H1 (cell line): ENCODE results near the gene TSNAXIP1. TPM values are rescaled to one million over a fixed set of nuclear protein-coding genes. Genes with fewer than 3 reads are reported as not detected.

Source experiments
- CTCF ChIA-PET: fragments of 300-600 bp; sonication (Branson Sonifier 250); formaldehyde crosslinking; loops from one replicate; lab custom pipeline; 2021; ENCODE audit not compliant: partially characterized antibody; lab: Charles Lee
- POLR2A ChIA-PET: fragments of 300-600 bp; sonication (Branson Sonifier 250); formaldehyde crosslinking; loops from one replicate; lab custom pipeline; 2021; ENCODE audit warnings: inconsistent platforms; ENCODE audit not compliant: partially characterized antibody; lab: Charles Lee
- DNase-seq, 2 experiments: peaks; one replicate each; pipeline versions ENCODE4 v3.0.0 to v3.0.0-alpha.2; 2010 to 2022; ENCODE audit warnings: low spot score in 2 of 2, low read depth in 1 of 2, mixed read lengths in 1 of 2
- FAIRE-seq: peaks from 2 replicates; lab custom pipeline; 2011; peaks lifted over from hg19 to GRCh38; lab: Jason Lieb, UNC
- H2AFZ ChIP-seq: 2 replicates; pipeline ENCODE4 v1.8.1; 2012; ENCODE audit warnings: low read length, inconsistent platforms
- H2AK5ac ChIP-seq: 2 replicates; pipeline ENCODE4 v1.6.1; 2013; ENCODE audit warnings: low read depth, low read length
- H2BK120ac ChIP-seq: replicated peaks from 2 replicates; pipeline ENCODE3; 2013; ENCODE audit warnings: low read depth, low read length, inconsistent platforms
- H2BK12ac ChIP-seq: 2 replicates; pipeline ENCODE4 v1.6.1; 2013; ENCODE audit warnings: low read depth, low read length
- H2BK15ac ChIP-seq: 2 replicates; pipeline ENCODE4 v1.6.1; 2013; ENCODE audit warnings: low read length
- H2BK20ac ChIP-seq: 2 replicates; pipeline ENCODE4 v1.6.1; 2013; ENCODE audit warnings: low read length
- H2BK5ac ChIP-seq: 2 replicates; pipeline ENCODE4 v1.6.1; 2013; ENCODE audit warnings: low read depth, low read length
- H3K14ac ChIP-seq: 2 replicates; pipeline ENCODE4 v1.6.1; 2013; ENCODE audit warnings: inconsistent platforms; ENCODE audit not compliant: insufficient read length
- H3K18ac ChIP-seq: 2 replicates; pipeline ENCODE4 v1.6.1; 2013; ENCODE audit warnings: low read length; ENCODE audit errors: extremely low read depth
- H3K23ac ChIP-seq: 2 replicates; pipeline ENCODE4 v1.6.1; 2013; ENCODE audit warnings: inconsistent platforms; ENCODE audit not compliant: insufficient read length
- H3K23me2 ChIP-seq: 2 replicates; pipeline ENCODE4 v1.6.1; 2013; ENCODE audit warnings: low read depth, low read length
- H3K27ac ChIP-seq: 2 replicates; pipeline ENCODE4 v1.6.1; 2011; ENCODE audit warnings: low read depth, low read length, inconsistent platforms
- H3K27me3 ChIP-seq, 4 experiments: replicated peaks in 1 of 4; 1 replicate in 1 of 4; 2 replicates in 3 of 4; pipeline versions ENCODE4 v1.6.1 to v1.8.1; 2011 to 2013; ENCODE audit warnings: low read length in 3 of 4, mild to moderate bottlenecking in 3 of 4, inconsistent platforms in 2 of 4, mixed read lengths in 2 of 4, moderate library complexity in 1 of 4; ENCODE audit not compliant: control insufficient read depth in 3 of 4, insufficient read depth in 3 of 4; ENCODE audit errors: extremely low read depth in 1 of 4
- H3K36me3 ChIP-seq, 4 experiments: 2 replicates each; pipeline versions ENCODE4 v1.6.1 to v1.8.1; 2011 to 2013; ENCODE audit warnings: mild to moderate bottlenecking in 4 of 4, low read length in 3 of 4, moderate library complexity in 2 of 4, control low read depth in 1 of 4, inconsistent platforms in 1 of 4; ENCODE audit not compliant: insufficient read depth in 4 of 4, control insufficient read depth in 2 of 4
- H3K4ac ChIP-seq: replicated peaks from 2 replicates; pipeline ENCODE3; 2013; ENCODE audit warnings: low read length, low read depth, mixed read lengths, inconsistent platforms; ENCODE audit not compliant: insufficient read length
- H3K4me1 ChIP-seq, 4 experiments: replicated peaks in 1 of 4; 1 replicate in 1 of 4; 2 replicates in 3 of 4; pipeline versions ENCODE4 v1.6.1 to v1.8.1; 2011 to 2013; ENCODE audit warnings: low read length in 3 of 4, inconsistent platforms in 2 of 4, mixed read lengths in 1 of 4; ENCODE audit not compliant: insufficient read depth in 4 of 4, control insufficient read depth in 3 of 4
- H3K4me2 ChIP-seq, 2 experiments: 2 replicates each; pipeline versions ENCODE4 v1.6.1 to v1.8.1; 2011 to 2013; ENCODE audit warnings: low read depth in 2 of 2, low read length in 2 of 2, control low read depth in 1 of 2, inconsistent platforms in 1 of 2, mild to moderate bottlenecking in 1 of 2; ENCODE audit not compliant: insufficient read depth in 1 of 2
- H3K4me3 ChIP-seq, 4 experiments: fragments of 200-600, 300-600 bp in 1 of 4; sonication (generic), shearing (Covaris generic), sonication (Bioruptor Twin) in 1 of 4; 2 replicates each; pipeline versions ENCODE4 v1.5.1 to v1.8.1; 2011 to 2016; ENCODE audit warnings: low read length in 4 of 4, low read depth in 3 of 4, control low read depth in 2 of 4, inconsistent platforms in 2 of 4, mild to moderate bottlenecking in 2 of 4, mixed read lengths in 1 of 4, moderate library complexity in 1 of 4; ENCODE audit not compliant: insufficient read depth in 2 of 4; ENCODE audit errors: extremely low read depth in 1 of 4
- H3K56ac ChIP-seq: replicated peaks from 2 replicates; pipeline ENCODE3; 2013; ENCODE audit warnings: low read depth, mild to moderate bottlenecking, mixed read lengths, low read length, inconsistent platforms; ENCODE audit not compliant: insufficient read length
- H3K79me1 ChIP-seq: 2 replicates; pipeline ENCODE4 v1.6.1; 2013; ENCODE audit warnings: low read depth, low read length, control low read depth
- H3K79me2 ChIP-seq, 2 experiments: 2 replicates each; pipeline versions ENCODE4 v1.6.1 to v1.8.1; 2012 to 2013; ENCODE audit warnings: low read length in 2 of 2, mild to moderate bottlenecking in 2 of 2, inconsistent platforms in 1 of 2; ENCODE audit not compliant: insufficient read depth in 2 of 2, control insufficient read depth in 1 of 2
- H3K9ac ChIP-seq, 4 experiments: replicated peaks in 1 of 4; 1 replicate in 1 of 4; 2 replicates in 3 of 4; pipeline versions ENCODE4 v1.6.1 to v1.8.1; 2011 to 2013; ENCODE audit warnings: low read depth in 3 of 4, low read length in 3 of 4, control low read depth in 2 of 4, mild to moderate bottlenecking in 2 of 4, moderate library complexity in 2 of 4, inconsistent platforms in 1 of 4; ENCODE audit errors: extremely low read depth in 1 of 4
- H3K9me3 ChIP-seq, 2 experiments: 2 replicates each; pipeline versions ENCODE4 v1.6.1 to v1.8.1; 2012 to 2013; ENCODE audit warnings: mild to moderate bottlenecking in 2 of 2, moderate library complexity in 2 of 2, control low read depth in 1 of 2, inconsistent platforms in 1 of 2, low read depth in 1 of 2, low read length in 1 of 2, mixed read lengths in 1 of 2; ENCODE audit not compliant: insufficient read depth in 2 of 2
- H4K20me1 ChIP-seq, 2 experiments: replicated peaks in 1 of 2; 2 replicates each; pipeline versions ENCODE3 to v1.8.1; 2011 to 2013; ENCODE audit warnings: inconsistent platforms in 2 of 2, low read length in 2 of 2, mild to moderate bottlenecking in 1 of 2; ENCODE audit not compliant: insufficient read depth in 2 of 2, control insufficient read depth in 1 of 2
- H4K5ac ChIP-seq: 2 replicates; pipeline ENCODE4 v1.6.1; 2013; ENCODE audit warnings: low read length, low read depth, mixed read lengths, inconsistent platforms; ENCODE audit not compliant: insufficient read length
- H4K8ac ChIP-seq: 2 replicates; pipeline ENCODE4 v1.8.0; 2013; ENCODE audit warnings: mild to moderate bottlenecking, moderate library complexity, low read length, inconsistent platforms; ENCODE audit not compliant: insufficient read depth; ENCODE audit errors: extremely low read depth
- H4K91ac ChIP-seq: replicated peaks from 2 replicates; pipeline ENCODE3; 2013; ENCODE audit warnings: low read length, mixed read lengths, inconsistent platforms; ENCODE audit not compliant: insufficient read length
- ATF2 ChIP-seq: IDR thresholded peaks from 2 replicates; pipeline ENCODE4 v1.6.1; 2012; ENCODE audit warnings: low read length, inconsistent platforms
- CEBPB ChIP-seq: IDR thresholded peaks from 2 replicates; pipeline ENCODE4 v1.6.1; 2012; ENCODE audit warnings: low read depth, low read length
- GABPA ChIP-seq: IDR thresholded peaks from 2 replicates; pipeline ENCODE4 v1.6.1; 2011; ENCODE audit warnings: mild to moderate bottlenecking, low read length, moderate library complexity, borderline replicate concordance; ENCODE audit not compliant: insufficient read depth
- KDM5A ChIP-seq: fragments of 200-600 bp; IDR thresholded peaks from 2 replicates; pipeline ENCODE4 v1.7.1; 2012; ENCODE audit warnings: mild to moderate bottlenecking, low read length, inconsistent platforms, mixed read lengths
- RAD21 ChIP-seq, 2 experiments: IDR thresholded peaks in 1 of 2; conservative IDR thresholded peaks in 1 of 2; 2 replicates each; pipeline ENCODE4 v1.6.1; 2011; ENCODE audit warnings: low read depth in 2 of 2, low read length in 2 of 2, improper control_type of control experiment in 1 of 2, inconsistent platforms in 1 of 2, mild to moderate bottlenecking in 1 of 2, moderate library complexity in 1 of 2
- ZNF274 ChIP-seq: IDR thresholded peaks from 2 replicates; pipeline ENCODE4 v1.7.0; 2012; ENCODE audit warnings: low read length, borderline replicate concordance; ENCODE audit errors: extremely low read depth
- WGBS, 2 experiments: shearing (Covaris generic) in 1 of 2; methylation state at CpG; one replicate each; pipeline versions ENCODE4 v1.1.6 to v1.1.7; 2013 to 2015; ENCODE audit warnings: low lambda C conversion rate in 2 of 2, mixed read lengths in 2 of 2, inconsistent platforms in 1 of 2, low coverage in 1 of 2, missing lambda C conversion rate in 1 of 2; ENCODE audit not compliant: insufficient replicate concordance in 2 of 2, insufficient coverage in 1 of 2, insufficient read length in 1 of 2; ENCODE audit errors: extremely low coverage in 1 of 2, missing lambda C conversion rate in 1 of 2; 5-methylcytosine and 5-hydroxymethylcytosine counted together
- polyA plus RNA-seq, 7 experiments: library from polyadenylated mRNA; depleted of rRNA in 3 of 7; stranded (reverse) in 5 of 7; unstranded in 2 of 7; fragments of >200 nt in 5 of 7; fragments of 200-250 nt in 2 of 7; gene quantifications; 1 replicate in 5 of 7; 2 replicates in 1 of 7; 4 replicates in 1 of 7; pipeline versions ENCODE4 v1.2.1 to v1.2.3, GENCODE V29; 2011 to 2013; ENCODE audit warnings: missing spikeins in 2 of 7, mixed read lengths in 2 of 7
- total RNA-seq: library from RNA; stranded (reverse); fragmentation: NEBNext Ultra II Directional; extraction: Animal tissue kit (Norgen Biotek cat#: 25700); gene quantifications from 2 replicates; pipeline ENCODE4 v1.2.1, GENCODE V29; 2021

TSNAXIP1 gene
- total and polyA plus RNA-seq, 2 of the 8 experiments (the other 6 are each of a cell fraction or from before 2014, with no cell fraction given): 0.37 to 0.94 TPM

- Histone ChIP-seq H3K27me3 (no peaks in the 10 kb centered on the region), H3K27ac (peak overlapping the region; percentile 53), H4K91ac (no peak overlapping the region), H4K8ac (peak overlapping the region; percentile 84), H2BK12ac (no peak overlapping the region), H3K9ac (peak overlapping the region; percentile 74 to 99 (median 82)), H4K5ac (no peak overlapping the region), H4K20me1 (peaks cover 3 to 12% of the 10 kb centered on the region in 2 experiments), H3K4me3 (peak overlapping the region; percentile 85 to 97 (median 93)), H2BK20ac (no peak overlapping the region), H3K79me1 (peaks cover 13% of the 10 kb centered on the region), H3K4me1 (peaks cover 0 to 7% (median 3%) of the 10 kb centered on the region in 4 experiments; a peak in 3 of 7 replicates), H2BK15ac (0 out of 2 replicates have a peak overlapping the region, but pooled peaks have one; percentile 61), H2BK120ac (no peak overlapping the region), H3K18ac (no peak overlapping the region), H3K14ac (no peak overlapping the region), H3K23ac (no peak overlapping the region), H3K4me2 (peak overlapping the region; percentile 89 to 95), H3K23me2 (peaks cover 2% of the 10 kb centered on the region; the same call in 1 of the 2 replicates), H2AFZ (no peak overlapping the region), H2BK5ac (peak overlapping the region; percentile 81; the same call in 1 of the 2 replicates), H3K36me3 (peaks cover 12 to 44% (median 29%) of the 10 kb centered on the region in 4 experiments), H2AK5ac (no peak overlapping the region; the same call in 1 of the 2 replicates), H3K79me2 (peaks cover 3 to 30% of the 10 kb centered on the region in 2 experiments; a peak in 3 of 4 replicates), H3K9me3 (no peaks in the 10 kb centered on the region), H3K4ac (no peak overlapping the region), H3K56ac (no peak overlapping the region)
- DNase-seq: no peak
- WGBS, 2 experiments: 36% methylated on average over 18 of the region's 23 CpGs; no CpG with 5 or more reads in 1 of the 2 experiments
- FAIRE-seq: no peak
- ChIA-PET POLR2A (interaction anchor here (0.6 to 2.7 kb wide), 18 partner anchors 8 to 116 kb away, joined by 3 to 19 read pairs (median 4); partner anchors contain the start of genes CENPT, NRN1L, NUTF2 and PSKH1), CTCF (interaction anchor here (1.1 to 21.8 kb wide), 10 partner anchors 10 to 205 kb away, joined by 3 to 623 read pairs (median 4); partner anchors contain the start of genes CTRL, LCAT, NRN1L and PSMB10)
- TF ChIP-seq ATF2: 0 out of 2 replicates have a peak, but pooled peaks have one; percentile 0
- TF ChIP-seq ZNF274: no peak
- no peak for TF ChIP-seq RAD21 (IDR thresholded peaks at IDR 0.05 in 1 of 2, conservative IDR thresholded peaks at IDR 0.05 in 1 of 2; ENCODE audit: low read depth in 2 of 2, low read length in 2 of 2)
- TF ChIP-seq CEBPB: no peak
- no peak for TF ChIP-seq KDM5A
- no peak for TF ChIP-seq GABPA
These were observed 67.0 kb downstream of the TSNAXIP1 start for GRCh38 chr16:67873435-67874370.
